ENCODE measurements around the gene TMEM212. TPM values are rescaled to one million over a fixed set of nuclear protein-coding genes. Genes with fewer than 3 reads are reported as not detected.
"Not testable (repeated sequence)": the region's sequence is repeated elsewhere in the genome, so short reads cannot be mapped to it uniquely, and the experiment has no call there.

TMEM212 gene
- total RNA-seq, 1 experiment from 2014 or later = not detected

- Histone ChIP-seq H3K27me3 (replicated peaks) (no peaks in the 10 kb centered on the region), H3K4me3 (no peak overlapping the region), H3K27ac (no peak overlapping the region), H3K36me3 (no peaks in the 10 kb centered on the region), H3K9me3 (replicated peaks) (no peaks in the 10 kb centered on the region), H3K4me1 (replicated peaks) (peaks cover 15% of the 10 kb centered on the region)
- DNase-seq (ENCODE audit: low read depth in 1 of 2, low spot score in 2 of 2) = no peak
These were observed 40.2 kb downstream of the TMEM212 start for GRCh38 chr3:171883257-171883892.

GRCh38 chr3:171883893-171884279, 40.7 kb downstream of the TMEM212 start:
- Histone ChIP-seq H3K4me3 (no peak overlapping the region), H3K4me1 (replicated peaks) (peaks cover 10% of the 10 kb centered on the region), H3K27ac (no peak overlapping the region), H3K36me3 (no peaks in the 10 kb centered on the region), H3K27me3 (replicated peaks) (no peaks in the 10 kb centered on the region), H3K9me3 (replicated peaks) (no peaks in the 10 kb centered on the region)
- no peak for DNase-seq (ENCODE audit: low read depth in 1 of 2, low spot score in 2 of 2)

DNA sequence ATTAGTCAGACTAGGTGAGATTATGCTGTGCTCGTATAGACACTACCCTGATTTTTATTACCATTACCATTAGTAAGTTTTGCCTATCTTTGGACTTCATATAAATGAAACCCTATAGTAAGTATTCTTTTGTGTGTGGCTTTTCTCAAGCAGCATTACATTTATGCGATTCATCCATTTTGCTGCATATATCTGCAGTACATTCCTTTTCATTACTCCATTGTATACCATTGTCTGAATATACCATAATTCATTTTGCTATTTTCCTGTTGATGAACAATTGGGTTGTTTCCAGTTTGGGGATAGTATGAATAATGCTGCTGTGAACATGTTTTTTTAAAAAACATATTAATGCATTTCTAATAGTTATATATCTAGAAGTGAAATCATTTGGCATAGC, 45.3 kb downstream of the TMEM212 start:
- H3K27ac ChIP-seq = no peak overlapping the region
- H3K4me3 ChIP-seq = no peak overlapping the region
- H3K4me1 ChIP-seq (replicated peaks) = no peaks in the 10 kb centered on the region
- H3K9me3 ChIP-seq (replicated peaks) = no peaks in the 10 kb centered on the region
- H3K36me3 ChIP-seq = no peaks in the 10 kb centered on the region
- no peaks in the 10 kb centered on the region for H3K27me3 ChIP-seq (replicated peaks)
- no peak for DNase-seq (ENCODE audit: low read depth in 1 of 2, low spot score in 2 of 2)

DNA sequence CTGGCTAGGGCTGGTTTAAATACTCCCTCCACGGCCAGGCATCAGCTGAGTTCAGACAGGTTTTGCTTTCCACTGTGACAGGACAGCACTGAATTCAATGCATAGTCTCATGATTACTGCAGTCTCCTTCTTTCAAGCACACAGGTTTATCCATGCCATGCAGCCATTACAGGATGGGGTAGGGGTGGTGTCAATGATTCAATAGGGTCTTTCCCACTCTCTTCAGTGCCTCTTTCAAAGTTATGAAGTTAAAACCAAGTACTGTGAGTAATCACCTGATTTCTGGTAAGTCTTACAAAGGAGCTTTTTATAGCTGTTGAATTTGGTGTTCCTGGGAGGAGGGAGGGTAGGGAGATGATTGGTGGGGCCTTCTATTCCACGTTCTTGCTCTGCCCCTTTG, 47.2 kb downstream of the TMEM212 start:
- Histone ChIP-seq H3K27me3 (replicated peaks) (no peaks in the 10 kb centered on the region), H3K9me3 (replicated peaks) (no peaks in the 10 kb centered on the region), H3K4me1 (replicated peaks) (no peaks in the 10 kb centered on the region), H3K36me3 (no peaks in the 10 kb centered on the region), H3K27ac (no peak overlapping the region), H3K4me3 (no peak overlapping the region)
- DNase-seq (ENCODE audit: low read depth in 1 of 2, low spot score in 2 of 2) = no peak

DNA sequence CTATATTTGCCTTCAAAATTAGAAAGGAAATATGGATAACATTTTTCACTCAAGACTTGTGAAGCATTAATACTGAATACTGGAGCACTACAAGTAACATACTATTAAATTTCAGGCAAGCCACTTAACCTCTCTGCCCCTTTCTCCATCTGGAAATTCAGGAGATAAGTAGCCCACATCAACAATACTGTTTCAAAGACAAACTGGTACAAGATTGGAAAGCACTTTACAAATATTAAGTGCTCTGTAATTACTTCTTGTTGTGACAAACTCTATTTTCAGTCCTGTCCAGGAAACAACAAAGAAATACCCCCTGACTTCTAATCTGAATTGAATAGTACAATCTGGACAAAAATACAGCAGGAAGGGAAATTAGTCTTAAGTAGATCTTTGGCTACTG, 49.3 kb downstream of the TMEM212 start:
- Histone ChIP-seq H3K27me3 (replicated peaks) (no peaks in the 10 kb centered on the region), H3K36me3 (no peaks in the 10 kb centered on the region), H3K9me3 (replicated peaks) (no peaks in the 10 kb centered on the region), H3K27ac (no peak overlapping the region), H3K4me1 (replicated peaks) (no peaks in the 10 kb centered on the region), H3K4me3 (no peak overlapping the region)
- DNase-seq (ENCODE audit: low read depth in 1 of 2, low spot score in 2 of 2) = no peak

GRCh38 chr3:171895291-171895690, 52.1 kb downstream of the TMEM212 start:
- no peak overlapping the region for H3K27ac ChIP-seq
- H3K36me3 ChIP-seq = no peaks in the 10 kb centered on the region
- H3K4me3 ChIP-seq = no peak overlapping the region
- H3K27me3 ChIP-seq (replicated peaks) = no peaks in the 10 kb centered on the region
- no peaks in the 10 kb centered on the region for H3K9me3 ChIP-seq (replicated peaks)
- no peak for DNase-seq (ENCODE audit: low read depth in 1 of 2, low spot score in 2 of 2)
- H3K4me1 ChIP-seq (replicated peaks) = no peaks in the 10 kb centered on the region

DNA sequence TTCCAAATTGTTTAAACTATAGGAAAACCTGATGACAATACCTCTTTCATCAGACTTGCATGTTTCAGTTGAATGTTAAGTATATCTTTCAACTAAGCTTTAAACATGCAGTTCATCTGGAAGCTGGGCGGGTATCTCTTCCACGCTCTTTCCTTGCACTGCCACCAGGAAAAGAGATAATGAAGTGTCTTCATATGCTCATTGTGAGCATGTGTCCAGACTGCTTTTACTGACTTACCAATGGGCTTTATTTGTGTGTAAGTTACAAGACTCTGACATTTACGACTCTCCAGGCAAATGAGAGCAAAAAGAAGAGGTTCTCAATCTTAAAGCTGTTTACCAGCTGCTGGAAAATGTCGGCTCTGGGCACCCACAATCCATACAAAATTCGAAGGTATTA, 52.8 kb downstream of the TMEM212 start:
- Histone ChIP-seq H3K4me3 (no peak overlapping the region), H3K27ac (no peak overlapping the region), H3K36me3 (no peaks in the 10 kb centered on the region), H3K27me3 (replicated peaks) (no peaks in the 10 kb centered on the region), H3K4me1 (replicated peaks) (no peaks in the 10 kb centered on the region), H3K9me3 (replicated peaks) (no peaks in the 10 kb centered on the region)
- no peak for DNase-seq (ENCODE audit: low read depth in 1 of 2, low spot score in 2 of 2)

DNA sequence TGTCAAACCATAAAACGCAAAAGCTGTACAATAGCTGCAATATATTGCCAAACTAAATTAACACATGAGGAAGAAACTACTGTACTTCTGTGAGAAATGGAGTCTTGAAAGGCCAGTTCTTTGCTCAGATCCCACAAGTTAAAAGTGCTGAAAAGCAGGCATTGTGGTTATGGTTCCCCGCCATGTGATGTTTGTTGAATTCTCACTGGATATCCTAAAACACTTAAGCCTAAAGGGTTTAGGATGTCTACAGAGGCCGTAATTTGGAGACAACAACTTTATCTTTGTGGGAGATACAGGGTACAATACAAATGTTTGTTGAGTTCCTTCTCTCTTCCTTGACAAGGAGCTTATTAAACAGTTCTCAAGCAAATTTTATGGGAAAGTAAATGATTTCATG, 53.2 kb downstream of the TMEM212 start:
- no peaks in the 10 kb centered on the region for H3K36me3 ChIP-seq
- H3K4me3 ChIP-seq = no peak overlapping the region
- no peaks in the 10 kb centered on the region for H3K27me3 ChIP-seq (replicated peaks)
- H3K27ac ChIP-seq = no peak overlapping the region
- DNase-seq (ENCODE audit: low read depth in 1 of 2, low spot score in 2 of 2) = no peak
- H3K9me3 ChIP-seq (replicated peaks) = no peaks in the 10 kb centered on the region
- H3K4me1 ChIP-seq (replicated peaks) = no peaks in the 10 kb centered on the region

DNA sequence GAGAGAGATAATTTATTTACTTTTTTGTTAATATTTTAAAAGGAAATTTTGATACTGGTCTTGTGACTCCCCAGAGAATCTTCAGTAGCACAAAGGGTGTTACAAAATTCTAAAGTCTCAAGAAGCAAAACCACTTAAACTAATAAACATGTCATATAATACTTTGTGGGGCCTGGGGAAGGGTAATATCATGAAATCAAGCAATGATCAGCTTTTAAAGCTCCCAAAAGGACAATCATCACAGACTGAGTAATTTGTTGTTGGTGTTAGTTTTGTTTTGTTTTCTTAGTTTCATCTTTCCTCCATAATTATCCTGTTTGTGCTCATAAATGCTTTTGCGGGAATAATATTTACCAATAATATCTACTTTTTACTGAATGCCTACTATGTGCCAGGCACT, 55.0 kb downstream of the TMEM212 start:
- Histone ChIP-seq H3K36me3 (no peaks in the 10 kb centered on the region), H3K27me3 (replicated peaks) (no peaks in the 10 kb centered on the region), H3K9me3 (replicated peaks) (no peaks in the 10 kb centered on the region), H3K27ac (no peak overlapping the region), H3K4me1 (replicated peaks) (no peaks in the 10 kb centered on the region), H3K4me3 (no peak overlapping the region)
- no peak for DNase-seq (ENCODE audit: low read depth in 1 of 2, low spot score in 2 of 2)

- Histone ChIP-seq H3K36me3 (no peaks in the 10 kb centered on the region), H3K27ac (no peak overlapping the region), H3K4me3 (no peak overlapping the region), H3K27me3 (replicated peaks) (no peaks in the 10 kb centered on the region), H3K9me3 (replicated peaks) (no peaks in the 10 kb centered on the region), H3K4me1 (replicated peaks) (no peaks in the 10 kb centered on the region)
- DNase-seq (ENCODE audit: low read depth in 1 of 2, low spot score in 2 of 2) = no peak
These were observed 57.3 kb downstream of the TMEM212 start for GRCh38 chr3:171900446-171900845.

DNA sequence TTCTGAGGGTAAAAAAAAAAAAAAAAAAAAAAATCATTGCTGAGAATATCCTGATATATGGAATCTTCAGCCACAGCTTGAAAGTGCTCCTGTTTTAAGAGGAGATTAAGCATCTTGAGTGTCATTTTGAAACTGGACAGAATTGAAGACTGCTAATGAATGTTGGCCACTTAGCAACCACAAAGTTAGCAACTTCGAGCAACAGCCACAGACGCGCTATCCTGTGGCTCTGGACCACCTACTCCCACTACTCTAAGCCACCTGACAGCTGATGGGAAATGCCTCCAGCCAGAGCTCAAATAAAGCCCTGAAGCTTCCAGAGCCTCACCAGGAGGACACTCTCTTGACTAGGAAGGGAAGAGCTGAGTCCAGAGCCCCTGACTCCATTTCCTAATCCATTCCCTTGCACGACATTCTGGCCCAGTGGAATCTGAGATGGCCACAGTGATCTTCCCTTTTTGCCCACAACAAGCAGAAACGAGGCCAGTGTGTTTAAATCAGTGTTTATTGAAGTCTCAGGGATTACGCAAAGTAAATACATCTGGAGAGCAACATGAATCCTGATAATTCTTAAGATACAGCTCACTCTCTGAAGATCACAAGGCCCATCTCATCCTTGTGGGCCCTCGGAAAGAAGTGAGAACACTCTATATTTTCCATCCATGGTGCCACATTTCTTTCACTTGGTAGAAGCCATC, 58.6 kb downstream of the TMEM212 start:
- no peak for DNase-seq (ENCODE audit: low read depth in 1 of 2, low spot score in 2 of 2)
- Histone ChIP-seq H3K27ac (no peak overlapping the region), H3K9me3 (replicated peaks) (no peaks in the 10 kb centered on the region), H3K36me3 (no peaks in the 10 kb centered on the region), H3K4me3 (no peak overlapping the region), H3K27me3 (replicated peaks) (no peaks in the 10 kb centered on the region), H3K4me1 (replicated peaks) (no peaks in the 10 kb centered on the region)

DNA sequence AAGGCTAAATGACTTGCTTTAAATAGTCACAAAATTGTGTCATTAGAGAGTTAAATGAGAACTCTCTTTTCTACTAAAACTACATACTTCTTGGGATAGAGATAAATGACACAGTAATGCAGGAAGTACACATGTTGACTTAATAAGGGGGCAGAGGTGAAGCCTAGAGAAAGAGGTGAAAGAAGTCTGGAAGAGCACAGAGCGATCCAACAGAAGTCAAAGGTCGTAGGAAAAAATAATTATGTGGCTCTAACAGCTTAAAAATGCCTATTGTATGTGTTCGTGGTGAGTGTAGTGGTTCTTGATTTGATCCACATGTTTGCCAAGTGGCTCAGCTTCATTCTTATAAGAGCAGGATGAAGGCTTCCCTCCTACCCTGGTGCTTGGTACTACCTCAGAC, 61.7 kb downstream of the TMEM212 start:
- no peaks in the 10 kb centered on the region for H3K27me3 ChIP-seq (replicated peaks)

DNA sequence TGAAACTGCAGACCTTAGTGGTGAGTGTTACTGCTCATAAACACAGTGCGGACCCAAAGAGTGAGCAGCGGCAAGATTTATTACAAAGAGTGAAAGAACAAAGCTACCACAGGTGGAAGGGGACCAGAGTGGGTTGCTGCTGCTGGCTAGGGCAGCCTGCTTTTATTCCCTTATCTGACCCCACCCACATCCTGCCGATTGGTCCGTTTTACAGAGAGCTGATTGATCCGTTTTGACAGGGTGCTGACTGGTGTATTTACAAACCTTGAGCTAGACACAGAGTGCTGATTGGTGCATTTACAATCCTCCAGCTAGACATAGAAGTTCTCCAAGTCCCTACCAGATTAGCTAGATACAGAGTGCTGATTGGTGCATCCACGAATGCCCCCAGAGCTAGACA, 63.4 kb downstream of the TMEM212 start:
- not testable (repeated sequence) for H3K9me3 ChIP-seq (replicated peaks); H3K36me3 ChIP-seq; H3K27me3 ChIP-seq (replicated peaks); H3K4me3 ChIP-seq; H3K27ac ChIP-seq; H3K4me1 ChIP-seq (replicated peaks); DNase-seq (ENCODE audit: low read depth in 1 of 2, low spot score in 2 of 2)

More for the DNA sequence above, 61.7 kb downstream of the TMEM212 start:
- no peak for DNase-seq (ENCODE audit: low read depth in 1 of 2, low spot score in 2 of 2)
- Histone ChIP-seq H3K27ac (no peak overlapping the region), H3K4me3 (no peak overlapping the region), H3K36me3 (no peaks in the 10 kb centered on the region), H3K9me3 (replicated peaks) (no peaks in the 10 kb centered on the region), H3K4me1 (replicated peaks) (no peaks in the 10 kb centered on the region)

- no peaks in the 10 kb centered on the region for H3K9me3 ChIP-seq (replicated peaks)
- H3K36me3 ChIP-seq = no peaks in the 10 kb centered on the region
- no peak for DNase-seq (ENCODE audit: low read depth in 1 of 2, low spot score in 2 of 2)
- no peaks in the 10 kb centered on the region for H3K4me1 ChIP-seq (replicated peaks)
- no peak overlapping the region for H3K27ac ChIP-seq
- no peak overlapping the region for H3K4me3 ChIP-seq
- no peaks in the 10 kb centered on the region for H3K27me3 ChIP-seq (replicated peaks)
These were observed 64.0 kb downstream of the TMEM212 start for GRCh38 chr3:171906951-171907676.

Data from SJSA1 (cell line).